SK-N-SH (cell line): ENCODE results near the gene RRP9.

Experiments
- CHD2 ChIP-seq: fragments of 150-350 bp; IDR thresholded peaks from 2 replicates; pipeline ENCODE4 v1.6.1; 2018; ENCODE audit warnings: low read length; ENCODE audit not compliant: partially characterized antibody
- CTCF ChIP-seq: fragments of 200-600 bp; sonication (generic); IDR thresholded peaks from 2 replicates; pipeline ENCODE4 v1.6.1; 2017; ENCODE audit warnings: antibody characterized with exemption, mild to moderate bottlenecking, moderate library complexity
- EZH2phosphoT487 ChIP-seq: fragments of 200-600 bp; sonication (generic); IDR thresholded peaks from 2 replicates; pipeline ENCODE4 v1.6.1; 2017; ENCODE audit warnings: low read depth, mixed run types, mild to moderate bottlenecking, antibody characterized with exemption, moderate library complexity, borderline replicate concordance
- FOXJ3 ChIP-seq: sonication (generic); formaldehyde crosslinking; IDR thresholded peaks from 2 replicates; pipeline ENCODE4 v1.5.1; 2020; ENCODE audit warnings: mild to moderate bottlenecking, missing genetic modification reagents
- MAX ChIP-seq: IDR thresholded peaks from 2 replicates; pipeline ENCODE4 v1.4.0; 2012; ENCODE audit warnings: low read depth
- NRF1 ChIP-seq: IDR thresholded peaks from 2 replicates; pipeline ENCODE4 v1.6.1; 2012; ENCODE audit warnings: low read depth, mild to moderate bottlenecking, low read length
- POLR2AphosphoS5 ChIP-seq: IDR thresholded peaks from 2 replicates; pipeline ENCODE4 v1.6.1; 2012; ENCODE audit warnings: low read depth, low read length
- RAD21 ChIP-seq: IDR thresholded peaks from 2 replicates; pipeline ENCODE4 v1.6.1; 2012; ENCODE audit warnings: mild to moderate bottlenecking, low read length
- REST ChIP-seq: IDR thresholded peaks from 2 replicates; pipeline ENCODE4 v1.6.1; 2012; ENCODE audit warnings: mild to moderate bottlenecking, low read depth, low read length, moderate library complexity
- SIN3A ChIP-seq: IDR thresholded peaks from 2 replicates; pipeline ENCODE4 v1.6.1; 2012; ENCODE audit warnings: low read depth, mild to moderate bottlenecking, low read length, moderate library complexity, borderline replicate concordance
- TCF12 ChIP-seq: IDR thresholded peaks from 2 replicates; pipeline ENCODE4 v1.4.0; 2012
- YY1 ChIP-seq: IDR thresholded peaks from 2 replicates; pipeline ENCODE4 v1.4.0; 2012; ENCODE audit warnings: low read depth, mild to moderate bottlenecking

GRCh38 chr3:51941798-51942602 lies at the start of gene RRP9, which contains the start of gene PARP3:
- no peak for TF ChIP-seq CHD2
- no peak for TF ChIP-seq REST
- peak; percentile 98 for TF ChIP-seq CTCF
- TF ChIP-seq RAD21: peak; percentile 98
- TF ChIP-seq POLR2AphosphoS5: peak; percentile 62
- TF ChIP-seq EZH2phosphoT487: no peak
- TF ChIP-seq NRF1: peak; percentile 82
- TF ChIP-seq MAX: peak; percentile 98
- no peak; the same call in 1 of the 2 replicates for TF ChIP-seq TCF12
- TF ChIP-seq SIN3A: peak; percentile 94
- 0 out of 2 replicates have a peak, but pooled peaks have one; percentile 46 for TF ChIP-seq YY1
- TF ChIP-seq FOXJ3: no peak
